Measurements from ENCODE around the gene GIMAP5.

The GIMAP5 gene

GRCh38 chr7:150721970-150722373 lies 15.2 kb upstream of the GIMAP5 start:
- H3K4me3 ChIP-seq (ENCODE audit: low read depth, low read length), result no peak overlapping the region

GRCh38 chr7:150722431-150722931 lies 14.7 kb upstream of the GIMAP5 start:
- Histone ChIP-seq H3K4me1 (ENCODE audit: control insufficient read depth, insufficient read depth, low read length) (no peaks in the 10 kb centered on the region), H3K27me3 (ENCODE audit: control insufficient read depth, insufficient read depth, low read length) (peaks cover 50% of the 10 kb centered on the region), H3K9ac (ENCODE audit: low read depth, low read length) (no peak overlapping the region), H3K36me3 (ENCODE audit: control insufficient read depth, insufficient read depth, low read length) (no peaks in the 10 kb centered on the region), H3K4me3 (ENCODE audit: low read depth, low read length) (no peak overlapping the region), H3K9me3 (ENCODE audit: control insufficient read depth, insufficient read depth, low read length) (no peaks in the 10 kb centered on the region)

More at GRCh38 chr7:150721970-150722373, 15.2 kb upstream of the GIMAP5 start:
- H3K36me3 ChIP-seq (ENCODE audit: control insufficient read depth, insufficient read depth, low read length), result no peaks in the 10 kb centered on the region
- H3K9ac ChIP-seq (ENCODE audit: low read depth, low read length), result no peak overlapping the region
- H3K27me3 ChIP-seq (ENCODE audit: control insufficient read depth, insufficient read depth, low read length), result peaks cover 48% of the 10 kb centered on the region
- no peaks in the 10 kb centered on the region for H3K4me1 ChIP-seq (ENCODE audit: control insufficient read depth, insufficient read depth, low read length)
- no peaks in the 10 kb centered on the region for H3K9me3 ChIP-seq (ENCODE audit: control insufficient read depth, insufficient read depth, low read length)

- H3K9ac ChIP-seq (ENCODE audit: low read depth, low read length), result no peak overlapping the region
- H3K4me3 ChIP-seq (ENCODE audit: low read depth, low read length), result no peak overlapping the region
- H3K4me1 ChIP-seq (ENCODE audit: control insufficient read depth, insufficient read depth, low read length), result no peaks in the 10 kb centered on the region
- no peaks in the 10 kb centered on the region for H3K36me3 ChIP-seq (ENCODE audit: control insufficient read depth, insufficient read depth, low read length)
- H3K27me3 ChIP-seq (ENCODE audit: control insufficient read depth, insufficient read depth, low read length), result peaks cover 54% of the 10 kb centered on the region
- no peaks in the 10 kb centered on the region for H3K9me3 ChIP-seq (ENCODE audit: control insufficient read depth, insufficient read depth, low read length)
Measured at GRCh38 chr7:150723467-150723866, 13.8 kb upstream of the GIMAP5 start.

GRCh38 chr7:150727381-150727780 lies 9.8 kb upstream of the GIMAP5 start:
- Histone ChIP-seq H3K36me3 (ENCODE audit: control insufficient read depth, insufficient read depth, low read length) (no peaks in the 10 kb centered on the region), H3K27me3 (ENCODE audit: control insufficient read depth, insufficient read depth, low read length) (peaks cover 82% of the 10 kb centered on the region)

GRCh38 chr7:150728011-150728410 lies 9.2 kb upstream of the GIMAP5 start:
- no peaks in the 10 kb centered on the region for H3K4me1 ChIP-seq (ENCODE audit: control insufficient read depth, insufficient read depth, low read length)
- H3K4me3 ChIP-seq (ENCODE audit: low read depth, low read length), result no peak overlapping the region
- peaks cover 84% of the 10 kb centered on the region for H3K27me3 ChIP-seq (ENCODE audit: control insufficient read depth, insufficient read depth, low read length)
- H3K9me3 ChIP-seq (ENCODE audit: control insufficient read depth, insufficient read depth, low read length), result no peaks in the 10 kb centered on the region
- H3K36me3 ChIP-seq (ENCODE audit: control insufficient read depth, insufficient read depth, low read length), result no peaks in the 10 kb centered on the region
- H3K9ac ChIP-seq (ENCODE audit: low read depth, low read length), result no peak overlapping the region

More at GRCh38 chr7:150727381-150727780, 9.8 kb upstream of the GIMAP5 start:
- no peak overlapping the region for H3K4me3 ChIP-seq (ENCODE audit: low read depth, low read length)
- H3K4me1 ChIP-seq (ENCODE audit: control insufficient read depth, insufficient read depth, low read length), result no peaks in the 10 kb centered on the region
- H3K9ac ChIP-seq (ENCODE audit: low read depth, low read length), result no peak overlapping the region
- H3K9me3 ChIP-seq (ENCODE audit: control insufficient read depth, insufficient read depth, low read length), result no peaks in the 10 kb centered on the region

GRCh38 chr7:150728609-150729008 lies 8.6 kb upstream of the GIMAP5 start:
- no peak overlapping the region for H3K4me3 ChIP-seq (ENCODE audit: low read depth, low read length)
- no peaks in the 10 kb centered on the region for H3K4me1 ChIP-seq (ENCODE audit: control insufficient read depth, insufficient read depth, low read length)
- H3K9me3 ChIP-seq (ENCODE audit: control insufficient read depth, insufficient read depth, low read length), result no peaks in the 10 kb centered on the region
- H3K36me3 ChIP-seq (ENCODE audit: control insufficient read depth, insufficient read depth, low read length), result no peaks in the 10 kb centered on the region
- peaks cover 88% of the 10 kb centered on the region for H3K27me3 ChIP-seq (ENCODE audit: control insufficient read depth, insufficient read depth, low read length)
- no peak overlapping the region for H3K9ac ChIP-seq (ENCODE audit: low read depth, low read length)

GRCh38 chr7:150731916-150732315 lies 5.3 kb upstream of the GIMAP5 start:
- no peak overlapping the region for H3K4me3 ChIP-seq (ENCODE audit: low read depth, low read length)
- no peaks in the 10 kb centered on the region for H3K4me1 ChIP-seq (ENCODE audit: control insufficient read depth, insufficient read depth, low read length)
- no peak overlapping the region for H3K9ac ChIP-seq (ENCODE audit: low read depth, low read length)
- H3K9me3 ChIP-seq (ENCODE audit: control insufficient read depth, insufficient read depth, low read length), result no peaks in the 10 kb centered on the region
- H3K36me3 ChIP-seq (ENCODE audit: control insufficient read depth, insufficient read depth, low read length), result no peaks in the 10 kb centered on the region
- H3K27me3 ChIP-seq (ENCODE audit: control insufficient read depth, insufficient read depth, low read length), result peaks cover 98% of the 10 kb centered on the region

- peaks cover 98% of the 10 kb centered on the region for H3K27me3 ChIP-seq (ENCODE audit: control insufficient read depth, insufficient read depth, low read length)
Measured at GRCh38 chr7:150732786-150733481, 4.3 kb upstream of the GIMAP5 start.

GRCh38 chr7:150733482-150734095 lies 3.6 kb upstream of the GIMAP5 start:
- Histone ChIP-seq H3K4me3 (ENCODE audit: low read depth, low read length) (no peak overlapping the region), H3K36me3 (ENCODE audit: control insufficient read depth, insufficient read depth, low read length) (no peaks in the 10 kb centered on the region), H3K9me3 (ENCODE audit: control insufficient read depth, insufficient read depth, low read length) (no peaks in the 10 kb centered on the region), H3K4me1 (ENCODE audit: control insufficient read depth, insufficient read depth, low read length) (no peaks in the 10 kb centered on the region), H3K9ac (ENCODE audit: low read depth, low read length) (no peak overlapping the region), H3K27me3 (ENCODE audit: control insufficient read depth, insufficient read depth, low read length) (peaks cover 99% of the 10 kb centered on the region)

More at GRCh38 chr7:150732786-150733481, 4.3 kb upstream of the GIMAP5 start:
- Histone ChIP-seq H3K9me3 (ENCODE audit: control insufficient read depth, insufficient read depth, low read length) (no peaks in the 10 kb centered on the region), H3K36me3 (ENCODE audit: control insufficient read depth, insufficient read depth, low read length) (no peaks in the 10 kb centered on the region), H3K4me1 (ENCODE audit: control insufficient read depth, insufficient read depth, low read length) (no peaks in the 10 kb centered on the region), H3K9ac (ENCODE audit: low read depth, low read length) (no peak overlapping the region), H3K4me3 (ENCODE audit: low read depth, low read length) (no peak overlapping the region)

- H3K9me3 ChIP-seq (ENCODE audit: control insufficient read depth, insufficient read depth, low read length), result no peaks in the 10 kb centered on the region
- H3K9ac ChIP-seq (ENCODE audit: low read depth, low read length), result no peak overlapping the region
- H3K4me1 ChIP-seq (ENCODE audit: control insufficient read depth, insufficient read depth, low read length), result no peaks in the 10 kb centered on the region
- peaks cover 99% of the 10 kb centered on the region for H3K27me3 ChIP-seq (ENCODE audit: control insufficient read depth, insufficient read depth, low read length)
- H3K36me3 ChIP-seq (ENCODE audit: control insufficient read depth, insufficient read depth, low read length), result no peaks in the 10 kb centered on the region
- peak overlapping the region; percentile 20 for H3K4me3 ChIP-seq (ENCODE audit: low read depth, low read length)
Measured at GRCh38 chr7:150734254-150734653, 3.0 kb upstream of the GIMAP5 start.

GRCh38 chr7:150735596-150736358 lies 1.4 kb upstream of the GIMAP5 start:
- Histone ChIP-seq H3K27me3 (ENCODE audit: control insufficient read depth, insufficient read depth, low read length) (peaks cover 99% of the 10 kb centered on the region), H3K4me1 (ENCODE audit: control insufficient read depth, insufficient read depth, low read length) (no peaks in the 10 kb centered on the region), H3K4me3 (ENCODE audit: low read depth, low read length) (no peak overlapping the region)

More at GRCh38 chr7:150735596-150736358, 1.4 kb upstream of the GIMAP5 start:
- Histone ChIP-seq H3K9ac (ENCODE audit: low read depth, low read length) (no peak overlapping the region), H3K36me3 (ENCODE audit: control insufficient read depth, insufficient read depth, low read length) (no peaks in the 10 kb centered on the region), H3K9me3 (ENCODE audit: control insufficient read depth, insufficient read depth, low read length) (no peaks in the 10 kb centered on the region)

Measured in iPS-15b (cell line).